HepG2 (cell line): ENCODE data around the gene RNPEPL1. TPM values are rescaled to one million over a fixed set of nuclear protein-coding genes. Genes with fewer than 3 reads are reported as not detected.

Experiments
- DMAP1 ChIP-seq: IDR thresholded peaks from 2 replicates; pipeline ENCODE4 v1.6.1; 2016
- EED ChIP-seq: sonication (generic); formaldehyde crosslinking; IDR thresholded peaks from 2 replicates; pipeline ENCODE4 v1.5.0; 2020; ENCODE audit warnings: mild to moderate bottlenecking, missing genetic modification reagents
- FOXA1 ChIP-seq, 2 experiments: fragments of 450-650 bp in 1 of 2; sonication (generic) in 1 of 2; formaldehyde crosslinking in 1 of 2; IDR thresholded peaks; 2 replicates each; pipeline versions ENCODE4 v1.4.0 to v1.6.1; 2016 to 2020; ENCODE audit warnings: missing genetic modification reagents in 1 of 2
- FOXO4 ChIP-seq: sonication (generic); formaldehyde crosslinking; conservative IDR thresholded peaks from 2 replicates; pipeline ENCODE4 v1.8.1; 2023; ENCODE audit warnings: missing genetic modification reagents
- GATA4 ChIP-seq: sonication (generic); IDR thresholded peaks from 2 replicates; pipeline ENCODE4 v1.6.1; 2016; ENCODE audit warnings: antibody characterized with exemption, low read depth, borderline replicate concordance
- HES4 ChIP-seq: sonication (generic); formaldehyde crosslinking; IDR thresholded peaks from 2 replicates; pipeline ENCODE4 v1.9.0; 2021; ENCODE audit warnings: mild to moderate bottlenecking, missing genetic modification reagents, borderline replicate concordance
- KDM3A ChIP-seq: IDR thresholded peaks from 2 replicates; pipeline ENCODE4 v1.6.1; 2018; ENCODE audit warnings: low read depth, missing compliant biosample characterization
- KLF6 ChIP-seq: IDR thresholded peaks from 2 replicates; pipeline ENCODE4 v1.8.0; 2016; ENCODE audit warnings: missing biosample characterization, missing genetic modification reagents
- PHF8 ChIP-seq: sonication (generic); formaldehyde crosslinking; IDR thresholded peaks from 2 replicates; pipeline ENCODE4 v1.5.0; 2020; ENCODE audit warnings: missing genetic modification reagents
- POGK ChIP-seq: sonication (generic); formaldehyde crosslinking; conservative IDR thresholded peaks from 2 replicates; pipeline ENCODE4 v1.8.0; 2022; ENCODE audit warnings: mild to moderate bottlenecking, moderate library complexity, missing genetic modification reagents
- SRY ChIP-seq: sonication (generic); formaldehyde crosslinking; IDR thresholded peaks from 2 replicates; pipeline ENCODE4 v1.8.0; 2022; ENCODE audit warnings: mild to moderate bottlenecking, missing genetic modification reagents
- TFE3 ChIP-seq: IDR thresholded peaks from 2 replicates; pipeline ENCODE4 v1.6.1; 2016
- ZBTB8A ChIP-seq: sonication (generic); formaldehyde crosslinking; IDR thresholded peaks from 2 replicates; pipeline ENCODE4 v1.4.0; 2020; ENCODE audit warnings: mild to moderate bottlenecking, low read depth, missing genetic modification reagents, borderline replicate concordance
- ZGPAT ChIP-seq: IDR thresholded peaks from 2 replicates; pipeline ENCODE4 v1.6.1; 2016; ENCODE audit warnings: mild to moderate bottlenecking
- ZIK1 ChIP-seq: sonication (generic); formaldehyde crosslinking; IDR thresholded peaks from 2 replicates; pipeline ENCODE4 v1.5.0; 2020; ENCODE audit warnings: mild to moderate bottlenecking, low read depth, missing genetic modification reagents, borderline replicate concordance
- ZNF17 ChIP-seq: sonication (generic); formaldehyde crosslinking; IDR thresholded peaks from 2 replicates; pipeline ENCODE4 v1.5.0; 2020; ENCODE audit warnings: mild to moderate bottlenecking, missing genetic modification reagents
- ZNF263 ChIP-seq: sonication (generic); formaldehyde crosslinking; IDR thresholded peaks from 2 replicates; pipeline ENCODE4 v1.4.0; 2020; ENCODE audit warnings: missing genetic modification reagents
- ZNF414 ChIP-seq: sonication (generic); formaldehyde crosslinking; IDR thresholded peaks from 2 replicates; pipeline ENCODE4 v1.5.0; 2020; ENCODE audit warnings: missing genetic modification reagents
- ZNF543 ChIP-seq: sonication (generic); formaldehyde crosslinking; IDR thresholded peaks from 2 replicates; pipeline ENCODE4 v1.4.0; 2020; ENCODE audit warnings: mild to moderate bottlenecking, missing genetic modification reagents
- ZNF710 ChIP-seq: sonication (generic); formaldehyde crosslinking; IDR thresholded peaks from 2 replicates; pipeline ENCODE4 v1.5.0; 2020; ENCODE audit warnings: mild to moderate bottlenecking, missing genetic modification reagents, borderline replicate concordance
- polyA plus RNA-seq, 8 experiments: library from polyadenylated mRNA; depleted of rRNA in 3 of 8; stranded (reverse) in 7 of 8; unstranded in 1 of 8; fragments of >200 nt; fragmentation: Illumina TruSeq in 4 of 8; extraction: Trizol in 4 of 8; gene quantifications; 2 replicates each; pipeline versions ENCODE4 v1.2.1 to v1.2.3, GENCODE V29; 2011 to 2016; ENCODE audit warnings: low read depth in 4 of 8, missing spikeins in 1 of 8, mixed read lengths in 1 of 8; ENCODE audit not compliant: insufficient read depth in 1 of 8
- total RNA-seq, 5 experiments: library from RNA; depleted of rRNA; stranded (reverse); fragments of >200 nt; fragmentation: Illumina TruSeq; extraction: Trizol; gene quantifications; 2 replicates each; pipeline ENCODE4 v1.2.3, GENCODE V29; 2016; ENCODE audit warnings: low read depth in 1 of 5

The RNPEPL1 gene
- total and polyA plus RNA-seq, 2 of the 13 experiments (the other 11 are each of a cell fraction or from before 2014, with no cell fraction given), result 13.0 to 18.0 TPM

GRCh38 chr2:240567872-240568677 is at the start of gene RNPEPL1 (continued):
- 0 out of 2 replicates have a peak, but pooled peaks have one; percentile 9 for TF ChIP-seq KLF6 (CRISPR knock-in tag)
- no peak for TF ChIP-seq TFE3
- TF ChIP-seq ZGPAT, result no peak; the same call in 1 of the 2 replicates
- TF ChIP-seq ZNF710 (CRISPR knock-in tag), result no peak; the same call in 1 of the 2 replicates
- TF ChIP-seq SRY, result no peak
- no peak for TF ChIP-seq ZBTB8A
- TF ChIP-seq FOXO4 (CRISPR knock-in tag), result no peak
- TF ChIP-seq PHF8, result peak; percentile 49; the same call in 1 of the 2 replicates
- no peak for TF ChIP-seq KDM3A (CRISPR knock-in tag)
- TF ChIP-seq GATA4, result no peak
- TF ChIP-seq ZNF263 (CRISPR knock-in tag), result peak; percentile 29; the same call in 1 of the 2 replicates
- TF ChIP-seq DMAP1 (CRISPR knock-in tag), result peak; percentile 68; the same call in 1 of the 2 replicates
- TF ChIP-seq POGK, result 0 out of 2 replicates have a peak, but pooled peaks have one; percentile 6
- no peak for TF ChIP-seq ZIK1 (CRISPR knock-in tag)
- peak; percentile 70 for TF ChIP-seq EED
- no peak for TF ChIP-seq FOXA1 (IDR thresholded peaks at IDR 0.05)
- no peak for TF ChIP-seq FOXA1 (CRISPR knock-in tag; IDR thresholded peaks at IDR 0.05)
- TF ChIP-seq ZNF17, result no peak
- no peak for TF ChIP-seq ZNF414 (CRISPR knock-in tag)
- no peak for TF ChIP-seq HES4 (CRISPR knock-in tag)
- no peak for TF ChIP-seq ZNF543 (CRISPR knock-in tag)
